ENCODE measurements around the gene RFT1.

Gene RFT1

DNA sequence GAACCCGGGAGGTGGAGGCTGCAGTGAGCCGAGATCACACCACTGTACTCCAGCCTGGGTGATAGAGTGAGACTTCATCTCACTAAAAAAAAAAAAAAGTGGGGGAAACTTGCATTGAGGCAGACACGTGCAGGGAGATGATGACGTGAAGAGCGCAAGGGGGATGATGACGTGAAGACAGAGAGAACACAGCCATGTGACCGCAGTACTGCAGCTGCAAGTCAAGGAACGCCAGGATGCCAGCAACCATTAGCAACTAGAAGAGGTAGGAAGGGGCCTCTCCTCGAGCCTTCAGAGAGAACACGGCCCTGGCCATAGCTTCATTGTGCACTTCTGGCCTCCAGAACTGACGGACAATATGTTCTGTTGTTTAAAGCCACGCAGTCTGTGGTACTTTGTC, 28.3 kb downstream of the RFT1 start:
- H3K79me2 ChIP-seq (ENCODE audit: insufficient read depth, low read length), result no peaks in the 10 kb centered on the region
- no peaks in the 10 kb centered on the region for H3K27me3 ChIP-seq (ENCODE audit: insufficient read depth, low read length)
- no peak overlapping the region for H3K27ac ChIP-seq (ENCODE audit: low read depth, low read length, poor library complexity, severe bottlenecking)
- H4K20me1 ChIP-seq (ENCODE audit: insufficient read depth, low read length), result no peaks in the 10 kb centered on the region
- H3K4me1 ChIP-seq (ENCODE audit: insufficient read depth, low read length, severe bottlenecking), result no peaks in the 10 kb centered on the region
- no peak overlapping the region for H2AFZ ChIP-seq (ENCODE audit: low read length)
- H3F3A ChIP-seq (ENCODE audit: insufficient read depth, low read length), result no peaks in the 10 kb centered on the region
- H3K36me3 ChIP-seq (ENCODE audit: insufficient read depth, low read length), result peaks cover 70% of the 10 kb centered on the region
- H3K9me3 ChIP-seq (ENCODE audit: low read length), result no peaks in the 10 kb centered on the region
- no peak overlapping the region for H3K4me2 ChIP-seq (ENCODE audit: low read length)
- no peak for TF ChIP-seq EZH2 (IDR thresholded peaks at IDR 0.05; ENCODE audit: borderline replicate concordance, low read length)
- TF ChIP-seq, protein P1, sequence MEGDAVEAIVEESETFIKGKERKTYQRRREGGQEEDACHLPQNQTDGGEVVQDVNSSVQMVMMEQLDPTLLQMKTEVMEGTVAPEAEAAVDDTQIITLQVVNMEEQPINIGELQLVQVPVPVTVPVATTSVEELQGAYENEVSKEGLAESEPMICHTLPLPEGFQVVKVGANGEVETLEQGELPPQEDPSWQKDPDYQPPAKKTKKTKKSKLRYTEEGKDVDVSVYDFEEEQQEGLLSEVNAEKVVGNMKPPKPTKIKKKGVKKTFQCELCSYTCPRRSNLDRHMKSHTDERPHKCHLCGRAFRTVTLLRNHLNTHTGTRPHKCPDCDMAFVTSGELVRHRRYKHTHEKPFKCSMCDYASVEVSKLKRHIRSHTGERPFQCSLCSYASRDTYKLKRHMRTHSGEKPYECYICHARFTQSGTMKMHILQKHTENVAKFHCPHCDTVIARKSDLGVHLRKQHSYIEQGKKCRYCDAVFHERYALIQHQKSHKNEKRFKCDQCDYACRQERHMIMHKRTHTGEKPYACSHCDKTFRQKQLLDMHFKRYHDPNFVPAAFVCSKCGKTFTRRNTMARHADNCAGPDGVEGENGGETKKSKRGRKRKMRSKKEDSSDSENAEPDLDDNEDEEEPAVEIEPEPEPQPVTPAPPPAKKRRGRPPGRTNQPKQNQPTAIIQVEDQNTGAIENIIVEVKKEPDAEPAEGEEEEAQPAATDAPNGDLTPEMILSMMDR (IDR thresholded peaks at IDR 0.05; ENCODE audit: low read length), result no peak
- no peaks in the 10 kb centered on the region for H3K9me2 ChIP-seq (ENCODE audit: low read depth, low read length)
- no peak overlapping the region for H3K9ac ChIP-seq (ENCODE audit: low read length)
- H3K4me3 ChIP-seq (ENCODE audit: low read depth, low read length, poor library complexity, severe bottlenecking), result no peak overlapping the region

- Histone ChIP-seq H3K27me3 (ENCODE audit: insufficient read depth, low read length) (no peaks in the 10 kb centered on the region), H2AFZ (ENCODE audit: low read length) (no peak overlapping the region), H4K20me1 (ENCODE audit: insufficient read depth, low read length) (no peaks in the 10 kb centered on the region), H3K9me2 (ENCODE audit: low read depth, low read length) (no peaks in the 10 kb centered on the region), H3K4me2 (ENCODE audit: low read length) (no peak overlapping the region), H3K79me2 (ENCODE audit: insufficient read depth, low read length) (no peaks in the 10 kb centered on the region), H3F3A (ENCODE audit: insufficient read depth, low read length) (no peaks in the 10 kb centered on the region), H3K27ac (ENCODE audit: low read depth, low read length, poor library complexity, severe bottlenecking) (no peak overlapping the region), H3K4me1 (ENCODE audit: insufficient read depth, low read length, severe bottlenecking) (no peaks in the 10 kb centered on the region), H3K9ac (ENCODE audit: low read length) (no peak overlapping the region), H3K9me3 (ENCODE audit: low read length) (no peaks in the 10 kb centered on the region), H3K36me3 (ENCODE audit: insufficient read depth, low read length) (peaks cover 65% of the 10 kb centered on the region), H3K4me3 (ENCODE audit: low read depth, low read length, poor library complexity, severe bottlenecking) (no peak overlapping the region)
- no peak for TF ChIP-seq EZH2 (IDR thresholded peaks at IDR 0.05; ENCODE audit: borderline replicate concordance, low read length)
- TF ChIP-seq, protein P1 (IDR thresholded peaks at IDR 0.05; ENCODE audit: low read length), result no peak
Measured at GRCh38 chr3:53100818-53101466, 29.3 kb downstream of the RFT1 start.

- no peaks in the 10 kb centered on the region for H4K20me1 ChIP-seq (ENCODE audit: insufficient read depth, low read length)
- no peak overlapping the region for H3K4me3 ChIP-seq (ENCODE audit: low read depth, low read length, poor library complexity, severe bottlenecking)
- TF ChIP-seq, protein P1 (IDR thresholded peaks at IDR 0.05; ENCODE audit: low read length), result no peak
- TF ChIP-seq EZH2 (IDR thresholded peaks at IDR 0.05; ENCODE audit: borderline replicate concordance, low read length), result no peak
- H3K27ac ChIP-seq (ENCODE audit: low read depth, low read length, poor library complexity, severe bottlenecking), result no peak overlapping the region
- H3K27me3 ChIP-seq (ENCODE audit: insufficient read depth, low read length), result no peaks in the 10 kb centered on the region
- no peaks in the 10 kb centered on the region for H3K9me2 ChIP-seq (ENCODE audit: low read depth, low read length)
- no peaks in the 10 kb centered on the region for H3K9me3 ChIP-seq (ENCODE audit: low read length)
- no peaks in the 10 kb centered on the region for H3K79me2 ChIP-seq (ENCODE audit: insufficient read depth, low read length)
- no peak overlapping the region for H2AFZ ChIP-seq (ENCODE audit: low read length)
- no peak overlapping the region for H3K9ac ChIP-seq (ENCODE audit: low read length)
- peaks cover 61% of the 10 kb centered on the region for H3K36me3 ChIP-seq (ENCODE audit: insufficient read depth, low read length)
- no peaks in the 10 kb centered on the region for H3K4me1 ChIP-seq (ENCODE audit: insufficient read depth, low read length, severe bottlenecking)
- H3F3A ChIP-seq (ENCODE audit: insufficient read depth, low read length), result no peaks in the 10 kb centered on the region
- H3K4me2 ChIP-seq (ENCODE audit: low read length), result no peak overlapping the region
Measured at GRCh38 chr3:53097887-53098286, 32.3 kb downstream of the RFT1 start.

Measured in OCI-LY1 (cell line).